HS-5 (cell line): ENCODE results near the gene ATP8B4.

ENCODE experiments used
- DNase-seq: peaks from one replicate; pipeline ENCODE4 v3.0.0-alpha.2; 2012; ENCODE audit warnings: low read depth

Gene ATP8B4

DNA sequence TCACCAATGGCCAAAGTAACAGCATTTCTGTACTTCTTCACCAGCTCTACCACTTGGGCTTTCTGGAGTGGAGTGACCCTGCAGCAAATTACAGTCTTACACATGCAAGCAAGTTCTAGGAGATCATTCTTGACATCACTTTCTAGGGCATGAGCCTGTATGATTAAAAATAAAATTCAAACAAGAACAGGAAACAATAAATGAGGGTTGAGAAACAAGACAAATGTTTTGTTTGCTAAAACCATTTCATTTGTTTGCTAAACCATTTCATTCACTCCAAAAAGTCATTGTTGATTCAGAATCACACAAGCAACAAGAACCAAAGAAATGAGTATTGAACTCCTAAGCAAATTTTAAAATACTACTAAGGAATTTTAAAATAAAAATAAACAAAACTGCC is 220.9 kb downstream of the ATP8B4 start:
- no peak for DNase-seq

DNA sequence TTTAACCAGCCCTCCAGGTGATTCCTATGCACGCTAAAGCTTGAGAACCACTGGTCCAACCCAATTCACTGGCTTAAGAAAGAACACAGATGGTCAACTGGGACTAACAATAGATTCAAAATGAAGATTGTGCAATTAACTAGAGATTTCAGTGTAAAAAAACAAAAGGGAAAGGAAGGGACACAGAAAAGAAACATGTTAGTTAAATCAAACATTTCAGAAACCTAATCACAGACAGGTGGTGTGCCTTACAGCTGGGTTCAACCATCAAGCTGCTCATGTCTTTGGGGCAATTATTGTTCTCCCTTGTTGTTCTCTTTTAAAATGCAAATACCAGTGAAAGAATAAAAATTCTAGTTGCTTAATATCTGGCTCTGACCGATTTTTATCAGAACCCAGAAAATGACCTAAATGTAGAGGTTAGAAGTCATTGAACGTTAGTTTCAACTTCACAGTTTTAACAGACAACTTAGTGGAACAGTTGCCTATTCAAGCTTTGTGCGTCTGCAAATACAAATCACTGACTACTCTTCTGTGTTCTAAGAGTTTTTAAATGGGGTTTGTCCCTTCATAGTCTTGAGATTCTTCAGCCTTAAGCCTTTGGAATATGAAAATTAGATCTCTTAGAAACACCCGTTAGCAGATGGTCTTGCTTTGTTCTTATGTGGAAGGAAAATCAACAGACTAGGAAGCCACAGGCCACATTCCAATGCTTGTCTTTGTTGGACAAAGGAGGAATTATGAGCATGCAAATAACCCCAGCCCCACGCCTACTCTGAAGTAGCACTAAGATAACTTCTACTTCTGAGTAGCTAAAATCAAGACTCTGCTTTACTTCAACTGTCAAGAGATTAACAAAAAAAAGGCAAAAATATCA is 223.4 kb downstream of the ATP8B4 start:
- no peak for DNase-seq

GRCh38 chr15:49890689-49891088 is 228.3 kb downstream of the ATP8B4 start:
- no peak for DNase-seq

GRCh38 chr15:49889536-49889935 is 229.5 kb downstream of the ATP8B4 start:
- DNase-seq = no peak

- no peak for DNase-seq
Observed at GRCh38 chr15:49888734-49889133, 230.3 kb downstream of the ATP8B4 start.

GRCh38 chr15:49888323-49888693 is 230.7 kb downstream of the ATP8B4 start:
- no peak for DNase-seq

GRCh38 chr15:49887659-49888322 is 231.2 kb downstream of the ATP8B4 start:
- DNase-seq = no peak

- no peak for DNase-seq
Observed at GRCh38 chr15:49883121-49883520, 235.9 kb downstream of the ATP8B4 start.

DNA sequence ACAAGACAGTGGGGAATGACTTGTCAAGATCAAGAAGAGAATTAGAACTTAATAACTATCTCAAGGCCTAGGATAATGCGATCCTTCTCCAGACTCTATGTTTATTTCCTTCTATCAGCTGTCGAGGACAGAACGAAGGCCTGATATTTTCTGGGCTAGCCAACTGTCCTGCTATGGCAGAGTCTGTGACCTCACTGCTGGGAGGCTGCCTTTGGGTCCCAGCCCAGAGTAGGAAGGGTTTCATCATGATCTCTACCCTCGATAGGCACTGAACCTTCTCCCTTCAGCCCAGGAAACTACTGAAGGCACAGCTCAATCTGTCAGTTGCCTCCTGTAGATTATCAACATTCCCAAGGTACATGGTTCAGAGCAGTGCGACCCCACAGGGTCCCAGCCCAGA is 237.2 kb downstream of the ATP8B4 start:
- no peak for DNase-seq

DNA sequence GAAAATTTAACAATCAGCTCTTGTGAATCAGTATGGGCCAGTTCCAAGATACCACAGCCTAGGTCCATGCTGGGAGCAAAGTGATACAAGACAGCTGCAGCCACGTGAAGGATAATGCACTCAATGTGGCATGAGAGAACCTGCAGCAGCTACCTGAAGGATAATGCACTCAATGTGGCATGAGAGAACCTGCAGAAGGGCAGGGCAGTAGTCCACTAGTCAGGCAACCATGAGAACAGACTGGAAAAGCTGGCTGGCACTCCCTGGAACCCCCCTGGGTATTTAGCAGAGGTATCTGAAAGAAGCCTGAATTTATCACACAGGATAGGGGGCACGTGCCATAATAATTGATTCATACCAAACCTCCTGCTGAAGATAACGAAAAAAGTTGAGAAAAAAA is 237.6 kb downstream of the ATP8B4 start:
- no peak for DNase-seq

- no peak for DNase-seq
Observed at GRCh38 chr15:49877873-49878521, 241.0 kb downstream of the ATP8B4 start.

GRCh38 chr15:49877117-49877872 is 241.7 kb downstream of the ATP8B4 start:
- DNase-seq = no peak

DNA sequence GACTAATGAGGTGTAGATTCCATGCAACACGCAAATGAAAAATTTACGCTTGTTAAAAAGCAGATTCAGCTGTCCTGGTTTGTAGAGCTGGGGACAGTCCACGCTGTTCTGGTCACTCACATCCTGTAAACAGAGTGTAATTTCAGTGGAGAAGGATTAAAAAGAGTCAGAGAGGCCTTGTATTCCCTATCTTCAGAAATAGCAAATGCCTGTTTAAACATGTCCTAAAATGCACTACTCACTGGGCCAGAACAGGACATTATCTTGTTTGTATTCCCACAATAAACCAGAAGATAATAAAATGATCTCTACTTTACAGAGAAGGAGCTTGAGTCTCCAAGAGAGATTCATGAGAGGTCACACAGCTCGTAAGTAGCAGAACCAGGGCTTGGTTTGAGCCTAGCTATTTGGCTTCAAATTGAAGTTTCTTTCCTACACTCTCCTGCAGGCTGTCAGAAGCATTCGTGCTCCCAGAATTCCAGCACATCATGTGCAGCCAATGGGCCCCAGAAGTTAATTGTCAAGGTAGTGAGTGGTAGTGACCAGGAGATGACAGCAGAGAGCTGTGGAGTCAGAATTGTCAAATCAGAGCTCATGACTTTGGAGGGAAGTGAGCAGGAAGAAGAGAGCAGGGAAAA is 242.5 kb downstream of the ATP8B4 start:
- DNase-seq = no peak

GRCh38 chr15:49875392-49875791 is 243.6 kb downstream of the ATP8B4 start:
- no peak for DNase-seq

GRCh38 chr15:49870472-49870871 is 248.6 kb downstream of the ATP8B4 start:
- no peak for DNase-seq

DNA sequence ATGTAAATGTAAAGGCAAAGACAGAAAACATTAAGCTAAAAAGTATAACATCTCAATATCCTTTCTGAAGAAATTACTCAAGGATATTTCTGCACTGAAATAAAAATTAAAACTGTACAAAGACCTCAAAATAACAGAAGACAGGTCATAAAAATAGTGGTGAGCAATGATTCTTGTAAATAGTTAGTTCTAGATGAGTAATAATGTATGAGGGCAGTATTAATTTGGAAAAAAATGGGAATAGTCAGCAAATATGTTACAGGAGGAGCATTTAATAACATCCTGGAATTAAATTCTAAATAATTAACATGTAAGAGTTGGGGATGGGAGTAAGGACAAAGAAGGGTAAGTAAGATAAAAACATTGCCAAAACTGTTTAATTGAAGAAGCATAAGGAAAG is 250.7 kb downstream of the ATP8B4 start:
- DNase-seq = no peak

GRCh38 chr15:49865925-49866757 is 252.9 kb downstream of the ATP8B4 start:
- no peak for DNase-seq

DNA sequence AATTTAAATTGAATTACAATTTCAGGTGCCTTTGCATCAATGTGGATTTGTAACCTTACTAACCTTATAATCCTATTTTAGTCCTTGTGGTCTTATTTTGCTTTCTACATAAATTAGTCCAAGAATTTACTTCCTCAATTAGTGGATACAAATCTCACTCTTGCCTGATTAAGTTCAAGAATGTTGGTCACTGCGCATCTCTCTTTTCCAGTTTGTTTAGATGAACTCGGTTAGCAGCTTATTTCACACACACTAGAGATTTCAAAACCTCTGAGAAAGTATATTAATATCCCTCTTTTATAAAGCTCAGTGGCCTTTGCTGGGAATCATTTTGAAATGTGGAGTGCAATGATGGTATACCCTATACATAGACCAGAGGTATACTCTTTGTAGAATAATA is 254.8 kb downstream of the ATP8B4 start:
- DNase-seq = no peak

GRCh38 chr15:49863431-49864224 is 255.4 kb downstream of the ATP8B4 start:
- no peak for DNase-seq

DNA sequence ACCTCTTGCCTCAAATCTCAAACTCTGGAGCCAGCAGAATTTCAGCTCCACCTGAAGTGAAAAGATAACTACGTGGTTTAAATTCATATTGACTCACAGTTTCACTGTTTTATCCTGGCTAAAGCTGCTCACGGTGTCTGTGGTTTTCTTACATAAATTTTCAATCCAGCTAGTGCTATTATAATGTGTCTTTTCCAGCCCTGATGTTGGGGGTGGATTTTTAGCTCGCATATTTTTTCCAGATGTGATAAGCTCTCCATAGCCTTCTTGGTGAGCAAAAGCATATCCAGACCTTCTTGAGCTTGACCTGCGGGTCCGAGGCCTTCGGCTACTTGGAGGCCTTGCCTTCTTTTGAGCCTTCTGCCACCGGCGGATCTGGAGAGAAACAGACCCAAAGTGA is 258.9 kb downstream of the ATP8B4 start:
- peak; percentile 61 for DNase-seq
